Liver (tissue), 9 donors: Measurements from ENCODE around the gene SLC29A3. TPM values are rescaled to one million over a fixed set of nuclear protein-coding genes. Genes with fewer than 3 reads are reported as not detected.

Experiments
- DNase-seq: peaks from one replicate; pipeline ENCODE4 v3.0.0-alpha.2; 2017; ENCODE audit warnings: low spot score
- H3K27ac ChIP-seq, 2 donors: one replicate each; pipeline ENCODE4 v1.7.0; 2013; ENCODE audit warnings: inconsistent platforms in 2 of 2, low read length in 2 of 2, control low read depth in 1 of 2, low read depth in 1 of 2, mild to moderate bottlenecking in 1 of 2
- H3K27me3 ChIP-seq, 4 donors: one replicate each; pipeline versions ENCODE4 v1.6.1 to v1.7.0; 2013; ENCODE audit warnings: low read length in 3 of 4, inconsistent platforms in 1 of 4, mild to moderate bottlenecking in 1 of 4, moderate library complexity in 1 of 4; ENCODE audit not compliant: control insufficient read depth in 4 of 4, insufficient read depth in 4 of 4
- H3K36me3 ChIP-seq, 4 donors: one replicate each; pipeline versions ENCODE4 v1.6.1 to v1.7.0; 2013; ENCODE audit warnings: low read length in 3 of 4, mild to moderate bottlenecking in 3 of 4, low read depth in 1 of 4, moderate library complexity in 1 of 4; ENCODE audit not compliant: control insufficient read depth in 4 of 4, insufficient read depth in 3 of 4
- H3K4me1 ChIP-seq, 4 donors: one replicate each; pipeline versions ENCODE4 v1.6.1 to v1.7.0; 2013; ENCODE audit warnings: low read length in 3 of 4, mild to moderate bottlenecking in 3 of 4, moderate library complexity in 1 of 4; ENCODE audit not compliant: control insufficient read depth in 4 of 4, insufficient read depth in 4 of 4
- H3K4me3 ChIP-seq, 3 donors: one replicate each; pipeline versions ENCODE4 v1.6.1 to v1.7.0; 2013; ENCODE audit warnings: low read length in 3 of 3, control low read depth in 1 of 3, low read depth in 1 of 3, mild to moderate bottlenecking in 1 of 3
- H3K9ac ChIP-seq, 2 donors: one replicate each; pipeline ENCODE4 v1.7.0; 2013; ENCODE audit warnings: low read length in 2 of 2, mild to moderate bottlenecking in 2 of 2, moderate library complexity in 2 of 2, control low read depth in 1 of 2, low read depth in 1 of 2
- H3K9me3 ChIP-seq, 4 donors: one replicate each; pipeline versions ENCODE4 v1.6.1 to v1.7.0; 2013; ENCODE audit warnings: low read length in 3 of 4; ENCODE audit not compliant: control insufficient read depth in 4 of 4
- FOXA2 ChIP-seq: IDR thresholded peaks from 2 replicates; pipeline ENCODE4 v1.6.1; 2016; ENCODE audit warnings: antibody characterized with exemption
- JUND ChIP-seq, 2 donors: IDR thresholded peaks; 2 replicates each; pipeline ENCODE4 v1.6.1; 2016; ENCODE audit warnings: antibody characterized with exemption in 2 of 2
- NR2F2 ChIP-seq: IDR thresholded peaks from 2 replicates; pipeline ENCODE4 v1.6.1; 2016; ENCODE audit warnings: antibody characterized with exemption
- RAD21 ChIP-seq, 2 donors: IDR thresholded peaks; 2 replicates each; pipeline ENCODE4 v1.6.1; 2016; ENCODE audit warnings: antibody characterized with exemption in 2 of 2, mild to moderate bottlenecking in 2 of 2
- RXRA ChIP-seq, 2 donors: IDR thresholded peaks; 2 replicates each; pipeline ENCODE4 v1.6.1; 2017 to 2018; ENCODE audit warnings: antibody characterized with exemption in 2 of 2, mild to moderate bottlenecking in 1 of 2
- WGBS: extraction: QIAGEN DNeasy Blood & Tissue Kit; methylation state at CpG from one replicate; pipeline ENCODE4 v1.1.7; 2013; 5-methylcytosine and 5-hydroxymethylcytosine counted together
- polyA plus RNA-seq, 2 donors: library from polyadenylated mRNA; stranded (reverse) in 1 of 2; unstranded in 1 of 2; fragments of 200-250 nt in 1 of 2; fragments of >200 nt in 1 of 2; fragmentation: Nextera tagmentation in 1 of 2; extraction: Ambion mirVana in 1 of 2; gene quantifications; one replicate each; pipeline versions ENCODE4 v1.2.1 to v1.2.3, GENCODE V29; 2013 to 2015
- total RNA-seq, 2 donors: library from RNA; depleted of rRNA; stranded (reverse); fragments of >200 nt; gene quantifications; one replicate each; pipeline ENCODE4 v1.2.3, GENCODE V29; 2014
- TF ChIP-seq, protein P1 (sequence below): IDR thresholded peaks from 2 replicates; pipeline ENCODE4 v1.6.1; 2016; ENCODE audit warnings: antibody characterized with exemption
- TF ChIP-seq, protein P2 (sequence below): IDR thresholded peaks from 2 replicates; pipeline ENCODE4 v1.6.1; 2016; ENCODE audit warnings: antibody characterized with exemption
- TF ChIP-seq, protein P3 (sequence below): fragments of 150-350 bp; IDR thresholded peaks from 2 replicates; pipeline ENCODE4 v1.5.1; 2017; ENCODE audit warnings: improper control_type of control experiment, low read depth, low read length; ENCODE audit not compliant: missing input control
- donor health status: healthy.
- donor health status: healthy.
- donor health status: healthy.
- donor health status: healthy.
- donor health status: healthy.

SLC29A3 gene
- total and polyA plus RNA-seq, 4 donors: 3.1 to 11.9 (median 5.3) TPM

DNA sequence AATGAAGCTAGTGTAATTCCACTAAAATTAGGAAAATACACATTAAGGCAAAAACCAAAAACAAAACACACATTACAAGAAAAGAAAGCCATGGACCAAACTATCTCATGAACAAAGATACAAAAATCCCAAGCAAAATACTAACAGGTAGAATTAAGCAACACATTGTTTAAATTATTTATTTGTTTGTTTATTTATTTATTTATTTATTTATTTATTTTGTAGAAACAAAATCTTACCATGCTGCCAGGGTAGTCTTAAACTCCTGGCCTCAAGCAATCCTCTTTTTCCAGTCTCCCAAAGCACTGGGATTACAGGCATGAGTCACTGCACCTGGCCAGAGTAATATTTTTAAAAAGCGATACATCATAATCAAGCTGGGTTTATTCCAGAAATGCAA lies 6.8 kb upstream of the SLC29A3 start:
- no peak for TF ChIP-seq JUND (IDR thresholded peaks at IDR 0.05)
- TF ChIP-seq, protein P1, sequence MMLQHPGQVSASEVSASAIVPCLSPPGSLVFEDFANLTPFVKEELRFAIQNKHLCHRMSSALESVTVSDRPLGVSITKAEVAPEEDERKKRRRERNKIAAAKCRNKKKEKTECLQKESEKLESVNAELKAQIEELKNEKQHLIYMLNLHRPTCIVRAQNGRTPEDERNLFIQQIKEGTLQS: no peak
- TF ChIP-seq, protein P2, sequence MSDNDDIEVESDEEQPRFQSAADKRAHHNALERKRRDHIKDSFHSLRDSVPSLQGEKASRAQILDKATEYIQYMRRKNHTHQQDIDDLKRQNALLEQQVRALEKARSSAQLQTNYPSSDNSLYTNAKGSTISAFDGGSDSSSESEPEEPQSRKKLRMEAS: no peak
- TF ChIP-seq FOXA2: no peak
- H3K36me3 ChIP-seq: no peaks in the 10 kb centered on the region
- H3K27ac ChIP-seq: no peak overlapping the region
- 95% methylated on average over 1 of the region's 1 CpG for WGBS
- no peaks in the 10 kb centered on the region for H3K9me3 ChIP-seq
- DNase-seq: no peak
- H3K4me1 ChIP-seq: peaks cover 9 to 19% (median 14%) of the 10 kb centered on the region in 4 donors
- H3K27me3 ChIP-seq: no peaks in the 10 kb centered on the region
- no peak overlapping the region for H3K9ac ChIP-seq
- H3K4me3 ChIP-seq: no peak overlapping the region

DNA sequence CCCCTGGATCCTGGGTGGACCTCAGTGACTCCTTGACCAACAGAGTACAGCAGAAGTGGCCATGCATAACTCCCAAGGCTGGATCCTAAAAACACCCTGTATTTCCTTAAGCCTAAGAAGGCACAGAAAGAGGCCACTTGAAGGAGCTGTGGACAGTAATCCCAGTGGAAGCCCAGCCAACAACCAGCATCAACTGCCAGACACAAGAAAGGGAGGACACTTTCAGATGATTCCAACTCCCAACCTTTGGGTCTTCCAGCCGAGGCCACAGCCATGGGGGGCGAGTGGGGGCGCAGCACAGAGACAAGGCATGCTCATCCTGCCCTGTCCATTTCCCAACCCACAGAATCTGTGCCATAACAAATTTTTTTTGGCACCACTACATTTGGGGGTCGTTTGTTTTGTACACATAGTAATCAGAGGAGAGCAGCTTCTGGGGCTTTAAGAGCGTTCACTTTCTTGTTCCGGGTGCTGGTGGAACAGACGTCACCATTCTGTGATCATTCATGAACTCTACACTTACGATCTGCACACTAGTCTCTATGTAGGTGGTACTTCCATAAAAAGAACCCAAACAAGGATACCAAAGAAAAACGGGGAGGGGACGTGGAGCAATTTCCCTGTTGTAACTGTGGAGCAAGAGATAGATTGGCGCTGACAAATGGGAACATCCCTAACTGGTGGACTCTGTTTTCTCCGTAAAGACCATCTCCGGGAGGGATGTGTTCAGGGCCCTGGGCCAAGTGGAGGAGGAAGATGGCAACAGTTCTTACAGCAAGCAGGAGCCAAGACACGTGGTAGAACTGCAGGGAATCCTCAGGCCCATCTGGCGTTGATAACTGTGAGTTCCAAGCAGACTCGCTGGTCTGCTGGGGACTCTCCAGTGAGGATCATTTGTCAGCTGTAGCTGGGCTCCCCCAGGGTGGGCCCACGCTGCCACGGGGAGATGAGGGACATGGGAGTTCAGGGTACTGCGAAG lies 6.0 kb upstream of the SLC29A3 start:
- no peak overlapping the region for H3K4me3 ChIP-seq

DNA sequence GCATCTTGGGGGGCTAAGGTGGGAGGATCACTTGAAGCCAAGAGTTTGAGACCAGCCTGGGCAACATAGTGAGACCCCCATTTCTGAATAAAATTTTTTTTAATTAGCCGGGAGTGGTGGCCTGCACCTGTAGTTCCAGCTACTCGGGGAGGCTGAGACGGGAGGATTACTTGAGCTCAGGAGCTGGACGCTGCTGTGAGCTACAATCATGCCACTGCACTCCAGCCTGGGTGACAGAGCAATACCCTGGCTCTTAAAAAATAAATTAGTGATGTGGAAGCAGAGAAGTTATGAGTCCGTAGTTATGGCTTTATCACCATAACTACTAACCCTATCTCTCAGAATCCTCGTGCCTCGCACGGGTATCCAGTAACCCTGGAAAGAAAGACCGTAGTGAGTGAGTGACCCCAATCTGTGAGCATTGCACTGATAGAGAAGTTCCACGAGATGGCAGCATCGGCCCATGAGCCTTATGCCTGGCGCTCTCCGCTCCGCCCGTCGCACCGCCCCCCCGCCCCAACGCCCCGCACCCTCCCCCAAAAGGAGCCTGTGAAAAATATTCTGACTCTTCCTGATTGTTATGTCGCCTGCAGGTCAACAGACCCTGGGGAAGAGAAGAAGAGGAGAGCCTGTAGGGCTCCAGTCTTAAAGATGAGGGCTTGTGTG lies 4.9 kb upstream of the SLC29A3 start:
- no peaks in the 10 kb centered on the region for H3K27me3 ChIP-seq
- no peaks in the 10 kb centered on the region for H3K36me3 ChIP-seq
- peak; percentile 46 for DNase-seq
- no peak overlapping the region for H3K27ac ChIP-seq
- H3K4me3 ChIP-seq: peak overlapping the region in 1 of 3 donors; percentile 28
- TF ChIP-seq RAD21 (IDR thresholded peaks at IDR 0.05) (peak; percentile 79 to 82), RXRA (IDR thresholded peaks at IDR 0.05) (no peak)
- TF ChIP-seq, protein P3, sequence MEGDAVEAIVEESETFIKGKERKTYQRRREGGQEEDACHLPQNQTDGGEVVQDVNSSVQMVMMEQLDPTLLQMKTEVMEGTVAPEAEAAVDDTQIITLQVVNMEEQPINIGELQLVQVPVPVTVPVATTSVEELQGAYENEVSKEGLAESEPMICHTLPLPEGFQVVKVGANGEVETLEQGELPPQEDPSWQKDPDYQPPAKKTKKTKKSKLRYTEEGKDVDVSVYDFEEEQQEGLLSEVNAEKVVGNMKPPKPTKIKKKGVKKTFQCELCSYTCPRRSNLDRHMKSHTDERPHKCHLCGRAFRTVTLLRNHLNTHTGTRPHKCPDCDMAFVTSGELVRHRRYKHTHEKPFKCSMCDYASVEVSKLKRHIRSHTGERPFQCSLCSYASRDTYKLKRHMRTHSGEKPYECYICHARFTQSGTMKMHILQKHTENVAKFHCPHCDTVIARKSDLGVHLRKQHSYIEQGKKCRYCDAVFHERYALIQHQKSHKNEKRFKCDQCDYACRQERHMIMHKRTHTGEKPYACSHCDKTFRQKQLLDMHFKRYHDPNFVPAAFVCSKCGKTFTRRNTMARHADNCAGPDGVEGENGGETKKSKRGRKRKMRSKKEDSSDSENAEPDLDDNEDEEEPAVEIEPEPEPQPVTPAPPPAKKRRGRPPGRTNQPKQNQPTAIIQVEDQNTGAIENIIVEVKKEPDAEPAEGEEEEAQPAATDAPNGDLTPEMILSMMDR: peak; percentile 84
- no peak overlapping the region for H3K9ac ChIP-seq
- 5% methylated on average over 21 of the region's 21 CpGs for WGBS
- H3K4me1 ChIP-seq: peaks cover 0 to 6% (median 2%) of the 10 kb centered on the region in 4 donors
- no peaks in the 10 kb centered on the region for H3K9me3 ChIP-seq

More for the DNA sequence above, 6.0 kb upstream of the SLC29A3 start:
- Histone ChIP-seq H3K9me3 (no peaks in the 10 kb centered on the region), H3K4me1 (peaks cover 2 to 11% (median 8%) of the 10 kb centered on the region in 4 donors), H3K27me3 (no peaks in the 10 kb centered on the region), H3K27ac (peak overlapping the region in 1 of 2 donors; percentile 18), H3K9ac (no peak overlapping the region), H3K36me3 (no peaks in the 10 kb centered on the region)
- DNase-seq: no peak
- 63% methylated on average over 19 of the region's 19 CpGs for WGBS
- TF ChIP-seq RXRA (IDR thresholded peaks at IDR 0.05): no peak
- no peak for TF ChIP-seq NR2F2
